ENCODE data around the gene NSUN3.
A peak's percentile ranks its signal among the peaks of the same experiment; 100 is the strongest.
"Not testable (repeated sequence)": the region's sequence is repeated elsewhere in the genome, so short reads cannot be mapped to it uniquely, and the experiment has no call there.

NSUN3 gene

GRCh38 chr3:94062513-94063404 is at the start of gene NSUN3, which contains the start of gene DHFR2:
NSUN3 (plus strand) TSS chr3:94063061; CDS start chr3:94063127, 66 bp downstream.
DHFR2 (minus strand) TSS chr3:94062916; CDS start chr3:94061511, 1,405 bp downstream.
- peak; percentile 39 for DNase-seq

DNA sequence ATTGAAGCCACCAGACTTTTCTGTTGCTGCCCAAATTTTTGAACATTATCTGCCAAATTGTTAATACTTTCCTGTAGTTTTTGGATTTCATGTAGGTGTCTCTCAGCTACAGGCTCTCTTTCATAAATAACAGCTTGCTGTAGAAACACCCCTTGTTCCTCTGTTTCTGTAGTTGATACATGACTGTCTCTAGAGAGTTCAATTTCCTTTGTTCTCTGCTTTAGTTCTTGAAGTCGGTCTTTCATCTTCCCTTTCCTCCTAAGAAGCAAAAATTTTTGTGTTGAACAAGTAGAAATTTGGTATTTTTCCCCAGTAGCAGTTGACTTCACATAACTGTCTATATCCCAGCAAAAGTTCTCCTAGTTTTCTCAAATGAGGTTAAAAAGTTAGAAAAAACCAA is 47.8 kb upstream of the NSUN3 start:
- DNase-seq = no peak

- no peak for DNase-seq
Observed at GRCh38 chr3:94019659-94020058, 43.2 kb upstream of the NSUN3 start.

- DNase-seq = no peak
Observed at GRCh38 chr3:94020293-94020692, 42.6 kb upstream of the NSUN3 start.

DNA sequence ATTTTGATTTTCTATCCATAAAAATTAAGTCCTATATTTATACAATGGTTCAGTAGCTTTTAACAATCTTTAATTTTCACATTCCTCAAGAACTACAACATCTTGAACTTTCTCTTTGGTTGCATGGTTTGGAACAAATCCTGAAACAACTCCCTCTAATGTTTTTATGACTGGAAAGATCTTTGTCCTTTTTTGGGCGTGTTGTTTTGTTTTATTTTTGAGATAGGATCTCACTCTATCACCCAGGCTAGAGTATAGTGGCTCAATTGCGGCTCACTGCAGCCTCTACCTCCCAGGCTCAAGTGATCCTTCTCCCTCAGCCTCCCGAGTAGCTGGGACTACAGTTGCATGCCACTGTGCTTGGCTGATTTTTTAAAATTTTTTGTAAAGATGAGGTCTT is 38.5 kb upstream of the NSUN3 start:
- no peak for DNase-seq

- DNase-seq = no peak
Observed at GRCh38 chr3:94026623-94027022, 36.2 kb upstream of the NSUN3 start.

DNA sequence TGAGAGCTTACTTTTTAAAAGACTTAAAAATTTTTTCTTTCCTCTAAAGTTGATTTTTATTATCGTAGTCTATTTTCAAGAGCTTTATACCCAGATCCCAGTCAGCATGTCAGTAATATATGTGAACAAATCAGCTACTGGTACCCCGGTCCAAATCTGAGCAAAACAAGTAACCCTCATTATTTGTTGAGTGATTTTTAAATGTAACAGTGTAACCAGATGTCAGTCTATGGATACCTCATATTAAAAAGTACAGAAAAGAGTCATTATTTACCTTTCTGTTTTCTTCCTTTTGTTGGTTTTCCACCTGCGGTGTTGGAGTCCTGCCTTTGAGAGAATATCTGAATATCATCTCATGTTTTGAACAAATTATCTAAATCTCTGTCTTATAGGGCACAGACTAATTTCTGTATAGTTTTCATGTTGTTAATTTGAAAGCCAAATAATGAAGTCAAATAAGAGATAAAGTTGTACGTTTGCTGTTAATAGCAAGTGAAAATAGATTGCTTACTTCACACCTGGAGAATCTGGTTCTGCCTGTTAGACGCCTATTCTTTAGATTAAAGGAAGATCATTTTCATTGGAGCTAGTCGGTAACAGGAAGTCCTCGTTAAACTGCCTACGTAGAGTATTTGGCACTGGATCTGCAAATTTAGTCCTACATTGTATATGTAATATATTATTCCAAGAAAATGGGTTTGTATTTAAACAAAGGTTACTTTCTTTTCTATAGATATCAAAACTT is 34.6 kb upstream of the NSUN3 start, which contains the start of gene STX19:
TSS of gene STX19 (minus strand) at position 505 of the 745 bp plus-strand sequence. CDS start 13,328 bp downstream, outside the sequence.
- no peak for DNase-seq

- peak; percentile 17 for DNase-seq
Observed at GRCh38 chr3:94036909-94037507, 25.9 kb upstream of the NSUN3 start.

DNA sequence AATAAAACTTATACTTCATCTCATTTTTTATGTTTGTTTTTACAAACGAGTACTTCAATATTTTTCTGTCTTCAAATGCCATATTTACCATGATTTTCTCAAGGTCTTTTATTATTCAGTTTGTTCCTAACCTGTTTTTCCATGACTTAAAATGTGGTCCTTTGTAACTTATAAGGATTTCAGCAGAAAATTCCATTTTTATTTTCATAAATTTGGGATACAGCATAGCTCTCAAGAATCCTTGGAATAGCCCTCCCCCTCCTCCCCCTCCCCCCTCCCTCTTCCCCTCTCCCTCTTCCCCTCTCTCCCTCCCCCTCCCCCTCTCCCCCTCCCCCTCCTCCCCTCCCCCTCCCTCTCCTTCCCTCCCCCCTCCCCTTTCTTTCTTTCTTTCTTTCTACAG is 19.6 kb upstream of the NSUN3 start:
- DNase-seq = no peak

GRCh38 chr3:94044100-94044936 is 18.5 kb upstream of the NSUN3 start:
- DNase-seq = not testable (repeated sequence)

DNA sequence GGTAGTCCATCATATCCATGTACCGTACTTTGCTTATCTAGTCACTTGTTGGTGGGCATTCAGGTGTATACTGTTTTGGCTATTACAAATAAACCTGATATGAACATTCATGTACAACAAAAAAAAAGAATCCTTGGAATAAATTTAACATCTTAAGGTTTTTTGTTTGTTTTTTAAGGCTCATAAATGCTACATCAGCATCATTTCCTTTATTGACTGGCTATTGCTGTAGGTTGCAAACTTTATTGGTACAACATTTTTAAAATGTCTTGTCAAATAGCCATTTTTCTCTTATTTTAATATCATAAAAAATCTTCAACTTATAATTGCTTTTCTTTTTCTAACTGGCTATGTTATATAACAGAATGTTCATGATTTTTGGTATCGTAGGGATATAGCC is 16.3 kb upstream of the NSUN3 start:
- no peak for DNase-seq

DNA sequence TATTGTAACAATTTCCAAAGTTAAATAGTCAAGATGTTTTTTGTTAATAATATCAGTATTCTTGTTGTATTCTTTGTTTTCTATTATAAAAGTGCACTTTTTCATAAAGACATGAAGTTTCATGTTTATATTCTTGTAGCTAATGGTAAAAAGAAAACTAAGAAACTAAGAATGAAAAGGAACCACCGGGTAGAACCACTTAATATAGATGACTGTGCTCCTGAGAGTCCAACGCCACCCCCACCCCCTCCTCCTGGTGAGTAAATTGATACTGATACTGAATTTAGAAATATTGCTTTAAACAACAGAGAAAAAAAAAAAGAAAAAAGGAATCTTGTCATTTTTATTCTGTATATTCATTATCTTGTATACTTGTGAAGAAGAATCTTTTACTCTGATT is 13.6 kb upstream of the NSUN3 start:
- no peak for DNase-seq

DNA sequence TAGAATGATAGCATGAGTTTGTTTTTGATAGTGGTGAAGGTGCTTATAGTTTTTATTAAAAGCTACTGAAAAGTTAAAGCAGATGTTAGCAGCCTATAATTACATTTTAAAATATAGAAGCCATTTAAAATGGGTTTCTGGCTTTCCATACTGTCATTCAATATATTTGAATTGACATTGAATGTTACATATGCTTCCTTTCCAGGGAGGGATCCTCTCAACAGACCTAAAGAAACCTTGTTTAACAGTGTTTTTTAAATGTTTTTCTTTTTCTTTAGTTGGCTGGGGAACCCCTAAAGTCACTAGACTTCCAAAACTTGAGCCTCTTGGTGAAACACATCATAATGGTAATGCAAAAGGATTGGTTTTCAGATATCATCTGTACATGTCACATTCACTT is 12.3 kb upstream of the NSUN3 start:
- DNase-seq = no peak

DNA sequence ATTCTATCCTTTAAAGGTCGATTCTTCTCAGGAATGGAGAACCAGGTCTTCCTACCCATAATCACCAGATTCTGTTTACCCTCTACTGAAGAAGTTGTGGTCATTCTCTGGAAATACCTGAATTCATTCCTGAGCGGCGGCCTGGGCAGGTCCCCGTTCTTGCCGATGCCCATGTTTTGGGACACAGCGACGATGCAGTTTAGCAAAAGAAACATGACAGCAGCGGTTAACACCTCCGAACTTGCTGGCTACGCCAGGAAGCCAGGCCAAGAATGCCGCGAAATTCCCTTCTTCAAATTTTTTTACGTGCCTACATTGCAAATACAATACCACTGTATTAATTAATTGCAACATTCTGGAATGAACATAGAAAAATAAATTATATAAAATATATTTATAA is 1.6 kb upstream of the NSUN3 start:
- no peak for DNase-seq

- DNase-seq = no peak
Observed at GRCh38 chr3:94063496-94064119, 747 bp downstream of the NSUN3 start.

DNA sequence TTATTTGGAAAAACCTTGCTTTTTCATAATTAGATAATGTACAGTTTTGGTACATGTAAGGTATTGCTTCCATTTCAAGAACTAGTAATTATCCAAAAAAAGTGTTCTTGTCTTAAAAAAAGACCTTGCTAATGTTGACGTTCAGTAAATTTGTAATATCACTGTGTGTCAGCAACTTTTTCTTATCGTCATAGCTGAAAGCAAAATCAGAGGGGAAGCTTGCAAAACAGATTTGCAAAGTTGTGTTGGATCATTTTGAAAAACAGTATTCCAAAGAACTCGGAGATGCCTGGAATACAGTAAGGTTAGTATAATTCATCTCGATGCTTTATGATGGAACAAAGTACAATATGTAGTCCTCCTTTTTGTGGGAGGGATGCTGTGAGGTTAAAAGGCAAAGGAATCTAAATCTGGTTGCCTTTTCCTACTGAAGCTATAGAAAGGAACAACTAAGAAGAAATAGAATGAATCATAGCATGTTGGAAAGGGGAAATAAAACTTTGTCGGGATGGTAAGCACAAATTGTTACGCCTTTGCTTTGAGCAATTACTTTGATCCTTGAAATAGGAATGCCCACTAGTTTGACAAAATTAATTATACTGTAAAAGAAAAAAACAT is 1.5 kb downstream of the NSUN3 start:
- DNase-seq = no peak

DNA sequence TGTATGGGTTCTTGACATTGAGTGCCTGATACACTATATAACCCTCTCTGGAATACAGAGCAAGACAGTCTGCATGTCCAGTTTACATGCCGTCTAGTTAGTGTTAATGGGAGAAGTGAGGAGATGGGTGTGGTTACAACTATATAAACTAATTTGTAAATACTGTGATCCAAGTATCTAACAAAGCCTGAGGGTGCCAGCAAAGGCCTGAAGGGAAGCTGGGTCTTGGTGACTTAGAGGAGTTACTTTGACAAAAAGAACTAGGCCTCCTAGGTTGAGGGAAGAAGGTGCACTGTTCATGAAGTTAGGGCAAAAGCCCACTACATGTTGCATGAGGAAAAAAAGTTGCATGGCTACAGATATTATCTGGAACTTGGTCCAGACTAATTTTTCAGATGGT is 2.3 kb downstream of the NSUN3 start:
- DNase-seq = no peak

DNA sequence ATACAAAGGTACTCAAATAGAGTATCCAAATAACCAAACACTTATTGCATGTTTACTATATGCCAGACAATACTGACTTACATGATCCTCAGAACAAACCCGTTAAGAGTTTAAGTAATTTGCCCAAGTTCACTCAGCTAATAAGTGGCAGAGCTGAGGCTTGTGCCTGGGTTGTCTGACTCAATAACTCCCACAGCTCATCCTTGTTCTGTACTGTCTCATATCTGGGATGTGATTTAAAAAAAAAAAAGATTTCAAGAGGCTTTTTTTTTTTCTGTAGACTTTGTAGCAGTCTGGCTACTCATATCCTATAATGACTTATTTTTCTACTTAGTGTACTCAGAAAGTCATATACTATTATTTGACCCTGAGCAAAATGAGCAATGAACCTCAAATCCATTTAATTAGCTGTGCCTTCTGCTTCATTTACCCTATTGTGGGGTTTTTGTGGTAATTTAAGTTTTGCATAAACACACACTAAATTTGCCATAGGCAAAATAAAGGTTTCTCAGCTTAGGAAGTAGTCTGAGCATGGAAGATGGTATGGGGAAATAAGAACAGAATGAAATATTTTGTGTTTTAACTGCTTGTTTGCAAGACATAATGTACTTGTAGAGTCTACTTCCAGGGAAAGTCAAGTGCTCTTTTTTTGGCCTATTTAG is 3.1 kb downstream of the NSUN3 start:
- no peak for DNase-seq

- DNase-seq = no peak
Observed at GRCh38 chr3:94066506-94067500, 3.9 kb downstream of the NSUN3 start.

All from 8988T (cell line).